ENCODE results near the gene DYSF.

DNA sequence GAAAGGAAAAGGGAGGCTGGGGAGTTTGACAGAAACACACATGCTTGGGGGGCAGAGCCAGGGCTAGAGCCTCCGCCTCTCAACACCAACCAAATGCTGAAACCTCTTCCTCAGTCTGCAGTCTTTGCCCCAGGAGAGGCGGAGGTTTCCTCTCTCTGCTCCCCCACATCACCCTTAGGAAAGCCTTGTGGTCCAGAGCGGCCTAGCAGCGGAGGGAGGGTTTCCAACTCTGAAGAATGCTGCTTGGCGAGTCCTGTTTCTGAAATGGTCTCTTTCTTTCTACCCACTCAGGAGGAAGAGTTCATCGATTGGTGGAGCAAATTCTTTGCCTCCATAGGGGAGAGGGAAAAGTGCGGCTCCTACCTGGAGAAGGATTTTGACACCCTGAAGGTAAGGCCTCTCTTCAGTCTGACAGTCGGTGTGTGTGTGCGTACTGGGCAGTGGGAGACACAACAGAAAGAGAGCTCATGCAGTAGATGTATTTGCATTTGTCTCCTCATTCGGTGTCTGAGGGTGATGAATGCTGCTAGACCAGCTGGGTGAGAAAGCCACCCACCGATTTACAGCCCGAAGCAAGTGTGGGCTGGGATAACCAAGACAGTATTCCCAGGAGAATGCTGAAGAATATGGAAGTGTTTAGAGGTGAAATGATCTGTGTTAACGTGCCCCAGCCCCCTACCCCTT lies 190.5 kb downstream of the DYSF start:
- TF ChIP-seq, protein P1, sequence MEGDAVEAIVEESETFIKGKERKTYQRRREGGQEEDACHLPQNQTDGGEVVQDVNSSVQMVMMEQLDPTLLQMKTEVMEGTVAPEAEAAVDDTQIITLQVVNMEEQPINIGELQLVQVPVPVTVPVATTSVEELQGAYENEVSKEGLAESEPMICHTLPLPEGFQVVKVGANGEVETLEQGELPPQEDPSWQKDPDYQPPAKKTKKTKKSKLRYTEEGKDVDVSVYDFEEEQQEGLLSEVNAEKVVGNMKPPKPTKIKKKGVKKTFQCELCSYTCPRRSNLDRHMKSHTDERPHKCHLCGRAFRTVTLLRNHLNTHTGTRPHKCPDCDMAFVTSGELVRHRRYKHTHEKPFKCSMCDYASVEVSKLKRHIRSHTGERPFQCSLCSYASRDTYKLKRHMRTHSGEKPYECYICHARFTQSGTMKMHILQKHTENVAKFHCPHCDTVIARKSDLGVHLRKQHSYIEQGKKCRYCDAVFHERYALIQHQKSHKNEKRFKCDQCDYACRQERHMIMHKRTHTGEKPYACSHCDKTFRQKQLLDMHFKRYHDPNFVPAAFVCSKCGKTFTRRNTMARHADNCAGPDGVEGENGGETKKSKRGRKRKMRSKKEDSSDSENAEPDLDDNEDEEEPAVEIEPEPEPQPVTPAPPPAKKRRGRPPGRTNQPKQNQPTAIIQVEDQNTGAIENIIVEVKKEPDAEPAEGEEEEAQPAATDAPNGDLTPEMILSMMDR (IDR thresholded peaks at IDR 0.05), result no peak
- TF ChIP-seq POLR2A (IDR thresholded peaks at IDR 0.05), result no peak
